DND-41 (cell line): Measurements from ENCODE around the gene STPG4.
"Not testable (repeated sequence)": the region's sequence is repeated elsewhere in the genome, so short reads cannot be mapped to it uniquely, and the experiment has no call there.

Source experiments
- ATAC-seq: fragments of 200-7000 bp; cut with Tn5 transposase; 3 replicates; pipeline ENCODE4 v1.9.1; 2021; ENCODE audit warnings: low read depth; ENCODE audit not compliant: insufficient read depth
- DNase-seq: peaks from one replicate; pipeline ENCODE4 v3.0.0-alpha.2; 2020
- H2AFZ ChIP-seq: 2 replicates; pipeline ENCODE4 v1.6.0; 2012; ENCODE audit warnings: low read depth, low read length
- H3K27ac ChIP-seq: 2 replicates; pipeline ENCODE4 v1.5.1; 2012; ENCODE audit warnings: low read length, inconsistent platforms
- H3K27me3 ChIP-seq: fragments of 200-600 bp; sonication (generic); 2 replicates; pipeline ENCODE4 v1.6.0; 2012; ENCODE audit warnings: low read length, mild to moderate bottlenecking, inconsistent platforms; ENCODE audit not compliant: insufficient read depth, poor library complexity
- H3K36me3 ChIP-seq: 2 replicates; pipeline ENCODE4 v1.5.1; 2012; ENCODE audit warnings: low read length, inconsistent platforms; ENCODE audit not compliant: insufficient read depth
- H3K4me1 ChIP-seq: 2 replicates; pipeline ENCODE4 v1.5.1; 2012; ENCODE audit warnings: mild to moderate bottlenecking, low read length; ENCODE audit not compliant: insufficient read depth
- H3K4me2 ChIP-seq: 2 replicates; pipeline ENCODE4 v1.6.0; 2012; ENCODE audit warnings: mild to moderate bottlenecking, moderate library complexity, low read length, inconsistent platforms; ENCODE audit not compliant: insufficient read depth
- H3K4me3 ChIP-seq, 2 experiments: fragments of 200-600 bp in 1 of 2; shearing (Covaris generic) in 1 of 2; 2 replicates each; pipeline ENCODE4 v1.5.1; 2012 to 2016; ENCODE audit warnings: inconsistent platforms in 2 of 2, low read length in 2 of 2, mild to moderate bottlenecking in 2 of 2, low read depth in 1 of 2, moderate library complexity in 1 of 2
- H3K79me2 ChIP-seq: 2 replicates; pipeline ENCODE4 v1.6.0; 2012; ENCODE audit warnings: low read length, inconsistent platforms; ENCODE audit not compliant: insufficient read depth
- H3K9ac ChIP-seq: 2 replicates; pipeline ENCODE4 v1.6.0; 2012; ENCODE audit warnings: low read depth, mild to moderate bottlenecking, inconsistent platforms, low read length, moderate library complexity
- H3K9me3 ChIP-seq: 2 replicates; pipeline ENCODE4 v1.5.1; 2012; ENCODE audit warnings: low read length, moderate library complexity, mild to moderate bottlenecking, inconsistent platforms; ENCODE audit not compliant: insufficient read depth, severe bottlenecking
- H4K20me1 ChIP-seq: 2 replicates; pipeline ENCODE4 v1.6.0; 2012; ENCODE audit warnings: low read length; ENCODE audit not compliant: insufficient read depth
- CTCF ChIP-seq: IDR thresholded peaks from 2 replicates; pipeline ENCODE4 v1.5.1; 2012; ENCODE audit warnings: borderline replicate concordance, low read length, moderate library complexity, mild to moderate bottlenecking; ENCODE audit not compliant: poor library complexity, severe bottlenecking; ENCODE audit errors: extremely low read depth
- EZH2 ChIP-seq: IDR thresholded peaks from 3 replicates; pipeline ENCODE4 v1.6.1; 2012; ENCODE audit warnings: borderline replicate concordance, low read depth, mild to moderate bottlenecking, moderate library complexity, low read length, inconsistent platforms; ENCODE audit not compliant: severe bottlenecking

The STPG4 gene

GRCh38 chr2:47186351-47186750 is 31.2 kb upstream of the STPG4 start:
- H2AFZ ChIP-seq, result no peak overlapping the region
- TF ChIP-seq CTCF (no peak), EZH2 (no peak)
- no peak overlapping the region for H3K4me3 ChIP-seq
- no peak overlapping the region for H3K9ac ChIP-seq
- H3K4me1 ChIP-seq, result no peaks in the 10 kb centered on the region
- DNase-seq (no peak), ATAC-seq (no peak)
- peaks cover 2% of the 10 kb centered on the region for H3K27me3 ChIP-seq
- H3K9me3 ChIP-seq, result no peaks in the 10 kb centered on the region
- no peaks in the 10 kb centered on the region for H3K79me2 ChIP-seq
- no peaks in the 10 kb centered on the region for H4K20me1 ChIP-seq
- H3K36me3 ChIP-seq, result no peaks in the 10 kb centered on the region
- no peak overlapping the region for H3K27ac ChIP-seq
- no peak overlapping the region for H3K4me2 ChIP-seq

- not testable (repeated sequence) for DNase-seq, H3K9ac ChIP-seq, H3K4me3 ChIP-seq, H4K20me1 ChIP-seq, H3K4me1 ChIP-seq, H3K9me3 ChIP-seq, H3K79me2 ChIP-seq, H3K27me3 ChIP-seq, H3K27ac ChIP-seq, H3K4me2 ChIP-seq, H3K36me3 ChIP-seq, ATAC-seq, H2AFZ ChIP-seq
Observed at GRCh38 chr2:47185098-47185497, 30.0 kb upstream of the STPG4 start.

- no peaks in the 10 kb centered on the region for H3K27me3 ChIP-seq
Observed at GRCh38 chr2:47181176-47181575, 26.1 kb upstream of the STPG4 start.

GRCh38 chr2:47180531-47180930 is 25.4 kb upstream of the STPG4 start:
- Histone ChIP-seq H3K27me3 (no peaks in the 10 kb centered on the region), H3K9me3 (no peaks in the 10 kb centered on the region), H3K4me3 (no peak overlapping the region), H3K79me2 (peaks cover 13% of the 10 kb centered on the region), H3K9ac (no peak overlapping the region), H3K4me1 (peaks cover 9% of the 10 kb centered on the region), H3K27ac (no peak overlapping the region), H3K36me3 (no peaks in the 10 kb centered on the region; the same call in 1 of the 2 replicates), H3K4me2 (no peak overlapping the region), H4K20me1 (no peaks in the 10 kb centered on the region), H2AFZ (no peak overlapping the region)
- no peak for TF ChIP-seq CTCF
- no peak for TF ChIP-seq EZH2
- DNase-seq (no peak), ATAC-seq (no peak)

More at GRCh38 chr2:47181176-47181575, 26.1 kb upstream of the STPG4 start:
- DNase-seq (no peak), ATAC-seq (no peak)
- Histone ChIP-seq H3K4me1 (peaks cover 9% of the 10 kb centered on the region), H3K4me3 (no peak overlapping the region), H3K79me2 (peaks cover 7% of the 10 kb centered on the region), H2AFZ (no peak overlapping the region), H3K4me2 (no peak overlapping the region), H3K9ac (no peak overlapping the region), H3K27ac (no peak overlapping the region), H3K9me3 (no peaks in the 10 kb centered on the region), H3K36me3 (no peaks in the 10 kb centered on the region), H4K20me1 (no peaks in the 10 kb centered on the region)
- TF ChIP-seq EZH2, result no peak
- no peak for TF ChIP-seq CTCF
